Measurements from ENCODE around the gene SMU1. TPM values are rescaled to one million over a fixed set of nuclear protein-coding genes. Genes with fewer than 3 reads are reported as not detected.

Gene SMU1
- total and polyA plus RNA-seq, 2 donors (not counting 3 experiments of a cell fraction or from before 2014, with no cell fraction given) = 8.5 to 21.7 TPM

DNA sequence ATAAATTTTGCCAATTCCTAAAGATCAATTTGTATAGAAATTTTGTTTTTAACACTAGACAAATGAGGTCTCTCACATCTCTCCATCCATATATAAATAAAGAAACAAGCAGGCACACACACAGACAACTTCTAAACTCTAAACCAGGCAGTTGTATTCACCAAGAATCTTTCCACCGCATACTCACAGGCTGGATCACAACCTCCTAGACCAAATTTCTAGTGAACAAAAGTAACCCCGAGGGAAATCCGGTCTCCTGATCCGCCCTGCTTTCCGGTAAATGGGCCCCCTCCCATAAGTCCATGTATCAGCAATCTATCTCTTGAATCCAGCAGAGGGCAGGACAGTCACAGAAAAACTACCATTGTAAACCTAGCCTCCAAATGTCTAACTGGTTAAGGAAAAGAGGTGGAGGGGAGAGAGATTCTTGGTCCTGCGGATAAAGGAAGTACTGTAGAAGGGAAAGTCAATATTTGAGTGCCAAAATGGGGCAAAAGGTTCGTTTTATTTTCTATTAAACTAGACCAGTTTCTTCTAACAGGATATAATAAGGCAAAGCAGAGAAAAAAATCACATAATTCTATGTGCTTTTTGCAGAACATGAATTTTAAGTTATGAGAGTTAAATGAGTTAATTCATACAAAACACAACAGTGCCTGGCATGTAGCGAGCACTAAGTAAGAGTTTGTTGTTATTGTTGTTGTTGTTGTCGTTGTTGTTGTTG, 4.8 kb upstream of the SMU1 start:
- FAIRE-seq (peak; percentile 90), DNase-seq (ENCODE audit: low read depth, low spot score) (peak; percentile 95)
- POLR2A ChIA-PET = no interaction called here
- BruUV-seq (replicated peaks) = no TSS peak
- H3K4me1 ChIP-seq (ENCODE audit: control insufficient read depth, extremely low read depth, insufficient read depth, low read length) = peaks cover 21% of the 10 kb centered on the region
- peaks cover 2% of the 10 kb centered on the region for H3K79me2 ChIP-seq (ENCODE audit: control insufficient read depth, insufficient read depth, low read length)
- CTCF ChIA-PET = interaction anchor here (0.7 to 6.4 kb wide), 5 partner anchors 70 to 145 kb away, joined by 3 to 67 read pairs (median 5); partner anchors contain the start of gene B4GALT1
- no peaks in the 10 kb centered on the region for H3K36me3 ChIP-seq (ENCODE audit: control insufficient read depth in 2 of 2, extremely low read depth in 1 of 2, insufficient read depth in 2 of 2, low read length in 2 of 2)
- peak overlapping the region; percentile 5 for H2AFZ ChIP-seq (ENCODE audit: low read depth, low read length)
- H3K27ac ChIP-seq (ENCODE audit: insufficient read depth, low read depth, low read length) = peak overlapping the region; percentile 19
- TF ChIP-seq EZH2 (IDR thresholded peaks at IDR 0.05; ENCODE audit: borderline replicate concordance, low read depth, low read length, severe bottlenecking) = no peak
- TF ChIP-seq JUN (IDR thresholded peaks at IDR 0.05; ENCODE audit: borderline replicate concordance, insufficient read depth, insufficient read length, low read depth) = no peak
- peak; percentile 75 for TF ChIP-seq POLR2A (IDR thresholded peaks at IDR 0.05; ENCODE audit: low read depth, low read length)
- TF ChIP-seq FOS (IDR thresholded peaks at IDR 0.05; ENCODE audit: borderline replicate concordance, insufficient read depth, low read length) = no peak
- no peak for TF ChIP-seq GATA2 (IDR thresholded peaks at IDR 0.05; ENCODE audit: insufficient read depth, insufficient read length, low read depth, low read length)
- TF ChIP-seq, protein P1, sequence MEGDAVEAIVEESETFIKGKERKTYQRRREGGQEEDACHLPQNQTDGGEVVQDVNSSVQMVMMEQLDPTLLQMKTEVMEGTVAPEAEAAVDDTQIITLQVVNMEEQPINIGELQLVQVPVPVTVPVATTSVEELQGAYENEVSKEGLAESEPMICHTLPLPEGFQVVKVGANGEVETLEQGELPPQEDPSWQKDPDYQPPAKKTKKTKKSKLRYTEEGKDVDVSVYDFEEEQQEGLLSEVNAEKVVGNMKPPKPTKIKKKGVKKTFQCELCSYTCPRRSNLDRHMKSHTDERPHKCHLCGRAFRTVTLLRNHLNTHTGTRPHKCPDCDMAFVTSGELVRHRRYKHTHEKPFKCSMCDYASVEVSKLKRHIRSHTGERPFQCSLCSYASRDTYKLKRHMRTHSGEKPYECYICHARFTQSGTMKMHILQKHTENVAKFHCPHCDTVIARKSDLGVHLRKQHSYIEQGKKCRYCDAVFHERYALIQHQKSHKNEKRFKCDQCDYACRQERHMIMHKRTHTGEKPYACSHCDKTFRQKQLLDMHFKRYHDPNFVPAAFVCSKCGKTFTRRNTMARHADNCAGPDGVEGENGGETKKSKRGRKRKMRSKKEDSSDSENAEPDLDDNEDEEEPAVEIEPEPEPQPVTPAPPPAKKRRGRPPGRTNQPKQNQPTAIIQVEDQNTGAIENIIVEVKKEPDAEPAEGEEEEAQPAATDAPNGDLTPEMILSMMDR (IDR thresholded peaks at IDR 0.05; ENCODE audit: extremely low read depth in 1 of 2, insufficient read depth in 1 of 2, low read depth in 1 of 2, low read length in 2 of 2) = peak; percentile 59 to 71
- TF ChIP-seq POLR2AphosphoS5 (IDR thresholded peaks at IDR 0.05; ENCODE audit: insufficient read depth, low read depth, low read length) = peak; percentile 44
- TF ChIP-seq MYC (IDR thresholded peaks at IDR 0.05; ENCODE audit: low read depth, low read length) = no peak
- TF ChIP-seq, protein P2, sequence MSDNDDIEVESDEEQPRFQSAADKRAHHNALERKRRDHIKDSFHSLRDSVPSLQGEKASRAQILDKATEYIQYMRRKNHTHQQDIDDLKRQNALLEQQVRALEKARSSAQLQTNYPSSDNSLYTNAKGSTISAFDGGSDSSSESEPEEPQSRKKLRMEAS (IDR thresholded peaks at IDR 0.05; ENCODE audit: insufficient read depth, insufficient read length) = no peak
- H3K9me3 ChIP-seq (replicated peaks; ENCODE audit: control insufficient read depth, insufficient read depth, low read length) = no peaks in the 10 kb centered on the region
- H3K9ac ChIP-seq (replicated peaks; ENCODE audit: extremely low read depth, insufficient read depth, low read length) = peak overlapping the region; percentile 16
- intact Hi-C loops (cut with micrococcal nuclease) (loop anchor here (1.0 kb wide), 5 partner anchors 26 to 183 kb away; partner anchors contain the start of genes B4GALT1 and BAG1), dilution Hi-C loops (cut with MboI; ENCODE audit: extremely low pct_ligation_motif_present, low sequenced_read_pairs) (no loop called here)
- peak overlapping the region in 1 of 3 experiments; percentile 40 for H3K4me3 ChIP-seq (replicated peaks in 1 of 3; ENCODE audit: insufficient read depth in 1 of 3, low read depth in 1 of 3, low read length in 3 of 3)
- no peaks in the 10 kb centered on the region for H3K27me3 ChIP-seq (ENCODE audit: control insufficient read depth in 2 of 2, insufficient read depth in 2 of 2, low read length in 2 of 2)
- peak overlapping the region; percentile 77 for H3K4me2 ChIP-seq (ENCODE audit: insufficient read depth, low read length)
- H4K20me1 ChIP-seq (replicated peaks; ENCODE audit: control insufficient read depth, extremely low read depth, insufficient read depth, low read length) = no peaks in the 10 kb centered on the region
- H3K9me1 ChIP-seq (replicated peaks; ENCODE audit: control insufficient read depth, extremely low read depth, insufficient read depth, low read length) = no peaks in the 10 kb centered on the region

All from endothelial cell of umbilical vein (primary cell).